GM21528 (cell line): Measurements from ENCODE around the gene SLC25A6.
"Not testable (repeated sequence)": the region's sequence is repeated elsewhere in the genome, so short reads cannot be mapped to it uniquely, and the experiment has no call there.

Experiments
- ATAC-seq: cut with Tn5 transposase; IDR thresholded peaks from one replicate; pipeline ENCODE4 v1.9.1; 2021; ENCODE audit warnings: mild to moderate bottlenecking, moderate library complexity; ENCODE audit not compliant: unreplicated experiment, low FRiP score

Gene SLC25A6

DNA sequence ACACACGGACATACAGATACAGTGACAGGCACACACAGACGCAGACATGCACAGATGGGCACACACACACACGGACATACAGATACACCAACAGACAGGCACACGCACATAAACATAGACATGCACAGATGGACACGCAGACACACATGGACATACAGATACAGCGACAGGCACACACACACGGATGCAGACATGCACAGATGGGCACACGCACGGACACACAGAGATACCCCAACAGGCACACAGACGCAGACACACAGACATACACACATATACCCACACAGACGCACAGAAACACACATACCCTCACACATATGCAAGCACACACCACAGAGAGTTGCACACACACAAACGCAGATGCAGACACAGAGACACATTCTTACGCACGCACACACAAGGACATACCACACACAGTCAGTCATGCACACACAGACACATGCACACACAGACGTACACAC is 24.4 kb upstream of the SLC25A6 start:
- no peak for ATAC-seq

DNA sequence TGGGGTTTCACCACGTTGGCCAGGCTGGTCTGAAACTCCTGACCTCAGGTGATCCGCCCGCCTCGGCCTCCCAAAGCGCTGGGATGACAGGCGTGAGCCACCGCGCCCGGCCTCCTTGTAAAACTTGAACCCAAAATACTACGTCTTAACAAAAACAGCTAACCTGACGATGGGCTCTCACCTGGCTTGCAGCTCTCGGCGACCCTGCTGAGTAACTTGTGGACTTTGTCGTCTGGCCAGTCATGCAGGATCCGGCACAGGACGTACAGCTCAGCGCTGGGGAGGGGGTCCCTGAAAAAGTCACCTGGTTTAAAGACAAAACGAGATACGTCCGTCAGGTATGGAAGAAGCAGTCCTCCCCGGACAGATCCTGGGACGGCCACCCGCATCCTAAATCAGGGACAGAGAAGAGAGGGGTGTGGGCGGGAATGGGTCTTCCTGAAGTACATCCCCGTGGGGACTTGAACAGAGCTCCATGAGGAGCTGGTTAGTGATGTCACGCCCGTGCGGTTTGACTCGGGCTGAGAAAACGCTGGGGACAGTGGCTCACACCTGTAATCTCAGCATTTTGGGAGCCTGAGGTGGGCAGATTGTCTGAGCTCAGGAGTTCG is 20.7 kb upstream of the SLC25A6 start:
- no peak for ATAC-seq

DNA sequence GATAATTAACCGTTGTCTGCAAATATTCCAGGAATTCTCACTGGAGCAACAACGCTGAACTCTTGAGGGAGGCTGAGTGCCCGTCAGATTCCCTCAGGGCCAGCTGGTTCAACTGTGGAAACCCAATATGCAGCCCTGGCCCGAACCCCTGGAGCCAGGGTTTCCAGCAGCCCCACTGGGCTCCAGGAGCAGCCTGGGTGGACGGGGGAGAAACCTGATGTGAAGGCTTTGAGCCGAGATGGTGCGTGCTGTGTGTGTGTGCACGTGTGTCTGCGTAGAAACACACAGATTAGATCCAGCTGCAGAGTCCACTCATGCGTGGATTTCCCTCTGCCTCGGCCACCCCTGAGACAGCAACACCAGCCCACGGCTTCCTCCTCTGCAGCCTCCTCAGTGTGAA is 19.4 kb upstream of the SLC25A6 start:
- ATAC-seq, result no peak

DNA sequence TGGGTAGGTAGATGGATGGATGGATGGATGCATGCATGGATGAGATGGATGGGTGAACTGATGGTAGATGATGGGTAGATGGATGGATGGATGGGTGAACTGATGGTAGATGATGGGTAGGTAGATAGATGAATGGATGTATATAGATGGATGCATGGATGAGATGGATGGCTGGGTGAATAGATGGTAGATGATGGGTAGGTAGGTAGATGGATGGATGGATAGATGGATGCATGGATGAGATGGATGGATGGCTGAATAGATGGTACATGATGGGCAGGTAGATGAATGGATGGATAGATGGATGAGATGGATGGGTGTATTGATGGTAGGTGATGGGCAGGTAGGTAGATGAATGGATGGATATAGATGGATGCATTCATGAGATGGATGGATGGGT is 15.1 kb upstream of the SLC25A6 start:
- ATAC-seq, result no peak

DNA sequence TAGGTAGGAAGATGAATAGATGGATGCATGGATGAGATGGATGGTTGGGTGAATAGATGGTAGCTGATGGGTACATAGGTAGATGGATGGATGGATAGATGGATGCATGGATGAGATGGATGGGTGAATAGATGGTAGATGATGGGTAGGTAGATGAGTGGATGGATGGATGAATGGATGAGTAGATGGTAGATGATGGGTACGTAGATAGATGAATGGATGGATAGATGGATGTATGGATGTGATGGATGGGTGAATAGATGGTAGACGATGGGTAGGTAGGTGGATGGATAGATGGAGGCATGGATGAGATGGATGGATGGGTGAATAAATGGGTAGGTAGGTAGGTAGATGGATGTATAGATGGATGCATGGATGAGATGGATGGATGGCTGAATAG is 13.9 kb upstream of the SLC25A6 start:
- not testable (repeated sequence) for ATAC-seq

DNA sequence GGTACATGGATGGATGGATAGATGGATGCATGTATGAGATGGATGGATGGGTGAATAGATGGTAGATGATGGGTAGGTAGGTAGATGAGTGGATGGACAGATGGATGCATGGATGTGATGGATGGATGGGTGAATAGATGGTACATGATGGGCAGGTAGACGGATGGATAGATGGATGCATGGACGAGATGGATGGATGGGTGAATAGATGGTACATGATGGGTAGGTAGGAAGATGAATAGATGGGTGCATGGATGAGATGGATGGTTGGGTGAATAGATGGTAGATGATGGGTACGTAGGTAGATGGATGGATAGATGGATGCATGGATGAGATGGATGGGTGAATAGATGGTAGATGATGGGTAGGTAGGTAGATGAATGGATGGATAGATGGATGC is 12.0 kb upstream of the SLC25A6 start:
- ATAC-seq, result not testable (repeated sequence)

DNA sequence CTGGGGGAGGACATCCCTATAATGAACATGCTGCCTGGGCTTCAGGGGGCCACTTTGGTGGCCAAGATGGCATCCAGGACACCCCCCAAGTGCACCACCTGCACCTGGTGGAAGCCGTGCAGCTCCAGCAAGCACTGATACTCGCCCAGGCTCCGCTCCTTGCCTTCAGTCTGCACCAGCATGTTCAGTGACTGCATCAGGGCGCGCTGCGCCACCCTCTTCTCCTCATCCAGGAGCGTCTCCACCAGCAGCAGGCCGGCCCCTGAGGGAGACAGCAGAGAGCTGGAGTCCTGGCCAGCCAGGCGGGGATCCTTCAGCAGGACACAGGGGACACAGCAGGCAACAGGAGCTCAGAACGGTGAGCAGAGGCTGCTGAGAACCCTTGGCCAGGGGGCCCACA is 11.3 kb upstream of the SLC25A6 start:
- no peak for ATAC-seq

DNA sequence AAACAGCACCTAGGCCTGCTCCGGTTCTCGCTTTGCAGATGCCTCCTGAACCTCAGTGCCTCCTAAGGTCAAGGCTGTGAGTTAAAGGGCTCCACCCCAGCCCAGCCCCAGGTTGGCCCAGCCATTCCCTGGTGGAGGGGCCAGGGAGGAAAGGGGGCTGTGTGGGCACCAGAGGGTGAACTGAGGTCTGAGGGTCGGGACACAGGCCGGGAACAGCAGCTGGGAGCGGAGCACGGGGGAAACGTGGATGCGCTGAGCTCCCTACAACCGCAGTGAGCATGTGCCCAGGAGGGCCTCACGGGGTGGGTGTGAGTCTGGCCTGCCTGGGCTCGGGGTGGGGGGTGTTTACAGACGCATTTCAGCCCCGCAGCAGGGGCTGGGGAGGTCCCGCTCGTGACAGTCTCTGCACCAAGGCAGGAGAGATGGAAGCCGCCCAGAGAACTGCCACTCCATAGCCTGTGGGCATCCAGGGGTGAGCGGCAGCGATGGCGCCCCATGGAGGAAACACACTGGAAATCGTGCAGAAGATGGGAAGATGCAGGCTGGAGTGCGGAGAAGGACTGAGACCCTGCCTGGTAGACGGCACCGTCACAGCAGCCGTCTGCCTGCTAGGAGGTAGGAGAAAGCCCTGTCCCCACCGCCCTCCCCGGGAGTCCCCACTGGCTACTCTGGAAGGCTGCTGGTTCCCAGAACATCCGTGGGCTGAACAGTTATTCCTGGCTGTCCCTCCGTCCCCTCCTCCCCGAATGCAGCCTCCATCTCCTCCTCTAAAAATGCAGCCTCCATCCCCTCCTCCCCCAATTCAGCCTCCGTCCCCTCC is 9.9 kb upstream of the SLC25A6 start:
- no peak for ATAC-seq

DNA sequence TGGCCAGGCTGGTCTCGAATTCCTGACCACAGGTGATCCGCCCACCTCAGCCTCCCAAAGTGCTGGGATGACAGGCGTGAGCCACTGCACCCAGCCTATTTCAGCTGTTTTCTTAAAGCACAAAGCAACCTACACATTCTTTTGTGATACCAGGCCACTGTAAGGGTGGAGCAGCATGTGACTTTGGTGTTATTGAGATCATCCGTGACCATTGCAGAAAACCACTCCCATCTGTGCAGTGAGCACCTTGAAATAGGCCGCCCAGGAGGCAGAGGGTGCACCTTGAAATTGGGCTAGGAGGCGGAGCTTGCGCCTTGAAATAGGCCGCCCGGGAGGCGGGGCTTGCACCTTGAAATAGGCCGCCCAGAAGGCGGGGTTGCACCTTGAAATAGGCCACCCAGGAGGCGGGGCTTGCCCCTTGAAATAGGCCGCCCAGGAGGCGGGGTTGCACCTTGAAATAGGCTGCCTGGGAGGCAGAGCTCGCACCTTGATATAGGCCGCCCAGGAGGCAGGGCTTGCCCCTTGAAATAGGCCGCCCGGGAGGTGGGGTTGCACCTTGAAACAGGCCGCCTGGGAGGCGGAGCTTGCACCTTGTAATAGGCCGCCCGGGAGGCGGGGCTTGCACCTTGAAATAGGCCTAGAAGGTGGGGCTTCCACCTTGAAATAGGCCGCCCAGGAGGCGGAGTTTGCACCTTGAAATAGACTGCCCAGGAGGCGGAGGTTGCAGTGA is 9.0 kb upstream of the SLC25A6 start:
- ATAC-seq, result no peak

DNA sequence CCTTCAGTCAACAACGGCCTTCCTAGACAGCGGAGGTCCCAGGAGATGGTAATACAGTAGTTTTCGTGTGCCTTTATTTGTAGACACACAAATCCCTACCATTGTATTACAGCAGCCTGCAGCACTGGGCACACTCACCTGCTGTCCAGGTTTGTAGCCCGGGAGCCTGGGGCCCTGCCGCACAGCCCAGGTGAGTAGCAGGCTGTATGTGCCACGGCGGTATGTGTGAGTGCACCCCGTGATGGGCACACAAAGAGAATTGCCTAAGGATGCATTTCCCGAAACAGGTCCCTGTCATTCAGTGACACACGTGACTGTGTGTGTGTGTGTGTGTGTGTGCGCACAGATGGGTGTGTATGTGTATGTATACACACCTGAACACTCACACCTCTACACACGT is 8.1 kb upstream of the SLC25A6 start:
- ATAC-seq, result no peak

DNA sequence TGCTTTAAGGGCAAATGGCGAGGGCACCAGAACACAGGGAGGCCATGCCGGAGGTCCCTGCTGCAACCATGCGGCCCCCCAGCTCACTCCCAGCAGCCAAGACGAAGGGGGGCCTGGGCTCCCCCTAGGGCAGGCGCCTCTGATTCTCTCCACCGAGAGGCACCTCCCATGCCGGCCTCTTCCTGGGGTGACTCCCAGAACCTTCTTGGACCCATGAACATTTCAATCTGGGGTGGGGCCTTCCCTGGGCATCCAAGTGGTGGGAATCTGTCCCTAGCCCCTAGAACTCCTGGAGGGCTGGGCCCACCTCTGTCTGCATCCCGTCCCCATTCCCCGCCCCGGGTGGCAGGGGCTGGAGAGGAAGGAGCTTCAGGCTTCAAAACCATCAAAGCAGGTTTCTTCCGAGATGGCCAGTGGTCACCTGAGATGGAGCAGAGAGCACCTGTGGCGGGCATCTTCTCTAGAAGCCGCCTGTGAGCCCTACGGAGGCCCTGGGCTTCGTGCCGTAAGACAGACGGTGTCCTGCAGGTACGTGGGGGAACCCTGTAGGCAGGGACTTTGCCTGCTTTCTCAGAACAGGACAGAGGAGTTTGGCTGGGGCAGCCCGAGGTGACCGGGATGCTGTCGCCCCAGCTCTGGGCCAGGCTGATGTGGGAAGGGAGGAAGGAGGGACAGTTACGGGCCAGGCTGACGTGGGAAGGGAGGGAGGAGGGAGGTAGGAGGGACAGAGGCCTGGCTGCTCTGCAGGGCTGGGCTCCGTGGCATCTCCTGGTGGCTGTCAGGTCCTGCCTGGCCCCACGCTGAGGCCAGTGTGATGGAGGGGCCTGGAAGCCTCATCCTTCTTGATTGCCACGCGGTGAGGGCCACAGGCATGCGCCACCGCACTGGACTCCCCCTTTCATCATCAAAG is 6.8 kb upstream of the SLC25A6 start:
- ATAC-seq, result no peak

DNA sequence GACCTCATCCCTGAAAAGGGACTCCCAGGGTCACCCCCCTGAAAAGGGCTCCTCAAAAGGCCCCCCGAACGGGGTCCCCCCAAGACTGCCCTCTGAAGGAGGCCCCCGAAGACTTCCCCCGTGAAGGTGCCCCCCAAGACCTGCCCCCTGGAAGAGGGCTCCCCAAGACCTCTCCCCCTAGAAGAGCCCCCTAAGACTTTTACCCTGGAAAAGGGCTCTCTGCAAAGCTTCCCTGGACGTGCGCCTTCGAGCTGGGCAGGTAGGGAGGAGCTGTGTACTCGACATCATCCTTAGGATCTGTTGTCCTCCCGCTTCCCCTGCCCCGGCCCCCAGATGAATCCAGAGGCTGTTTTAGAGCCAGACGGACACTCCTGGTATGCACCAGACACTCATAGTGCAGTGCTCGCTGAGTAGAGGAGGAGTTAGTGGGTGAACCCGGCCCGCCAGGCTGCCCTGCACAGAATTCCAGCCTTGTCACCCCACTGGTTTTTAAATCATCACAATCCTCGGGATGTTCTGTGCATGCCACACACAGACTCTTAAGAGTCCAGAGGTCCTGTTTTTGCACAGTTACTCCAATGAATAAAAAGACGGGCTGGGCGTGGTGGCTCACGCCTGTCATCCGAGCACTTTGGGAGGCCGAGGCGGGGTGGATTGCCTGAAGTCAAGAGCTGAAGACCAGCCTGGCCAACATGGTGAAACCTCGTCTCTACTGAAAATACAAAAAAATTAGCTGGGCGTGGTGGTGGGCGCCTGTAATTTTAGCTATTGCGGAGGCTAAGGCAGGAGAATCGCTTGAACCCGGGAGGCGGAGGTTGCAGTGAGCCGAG is 5.7 kb upstream of the SLC25A6 start:
- ATAC-seq, result no peak

DNA sequence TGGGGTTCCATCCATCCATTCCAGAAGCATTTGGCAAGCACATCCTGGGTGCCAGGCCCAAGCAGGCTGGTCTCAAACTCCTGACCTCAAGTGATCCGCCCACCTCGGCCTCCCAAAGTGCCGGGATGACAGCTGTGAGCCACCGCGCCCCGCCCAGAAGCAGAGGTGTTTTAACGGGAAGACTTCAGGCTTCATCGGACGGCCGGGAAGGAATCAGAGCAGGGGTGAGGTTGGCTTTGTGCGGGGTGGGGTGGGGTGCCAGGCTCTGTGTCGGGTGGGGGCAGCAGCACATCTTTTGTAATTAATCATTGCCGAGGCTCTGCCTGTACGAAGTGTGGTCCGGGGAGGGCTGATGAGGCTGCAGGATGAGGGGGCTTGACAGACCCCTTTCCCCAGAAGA is 5.1 kb upstream of the SLC25A6 start:
- no peak for ATAC-seq

DNA sequence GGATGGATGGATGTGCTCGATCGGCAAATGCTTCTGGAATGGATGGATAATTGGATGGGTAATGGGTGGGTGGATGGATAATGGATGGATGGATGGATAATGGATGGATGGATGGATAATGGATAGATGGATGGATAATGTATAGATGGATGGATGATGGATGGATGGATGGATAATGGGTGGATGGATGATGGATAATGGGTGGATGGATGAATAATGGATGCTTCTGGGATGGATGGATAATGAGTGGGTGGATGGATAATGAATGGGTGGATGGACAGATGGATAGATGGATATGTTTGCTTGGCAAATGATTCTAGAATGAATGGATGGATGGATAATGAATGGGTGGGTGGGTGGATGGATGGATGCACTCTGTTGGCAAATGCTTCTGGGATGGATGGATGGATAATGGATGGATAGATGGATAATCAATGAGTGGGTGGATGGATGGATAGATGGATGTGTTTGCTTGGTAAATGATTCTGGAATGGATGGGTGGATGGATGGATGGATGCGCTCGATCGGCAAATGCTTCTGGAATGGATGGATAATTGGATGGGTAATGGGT is 3.8 kb upstream of the SLC25A6 start:
- no peak for ATAC-seq

DNA sequence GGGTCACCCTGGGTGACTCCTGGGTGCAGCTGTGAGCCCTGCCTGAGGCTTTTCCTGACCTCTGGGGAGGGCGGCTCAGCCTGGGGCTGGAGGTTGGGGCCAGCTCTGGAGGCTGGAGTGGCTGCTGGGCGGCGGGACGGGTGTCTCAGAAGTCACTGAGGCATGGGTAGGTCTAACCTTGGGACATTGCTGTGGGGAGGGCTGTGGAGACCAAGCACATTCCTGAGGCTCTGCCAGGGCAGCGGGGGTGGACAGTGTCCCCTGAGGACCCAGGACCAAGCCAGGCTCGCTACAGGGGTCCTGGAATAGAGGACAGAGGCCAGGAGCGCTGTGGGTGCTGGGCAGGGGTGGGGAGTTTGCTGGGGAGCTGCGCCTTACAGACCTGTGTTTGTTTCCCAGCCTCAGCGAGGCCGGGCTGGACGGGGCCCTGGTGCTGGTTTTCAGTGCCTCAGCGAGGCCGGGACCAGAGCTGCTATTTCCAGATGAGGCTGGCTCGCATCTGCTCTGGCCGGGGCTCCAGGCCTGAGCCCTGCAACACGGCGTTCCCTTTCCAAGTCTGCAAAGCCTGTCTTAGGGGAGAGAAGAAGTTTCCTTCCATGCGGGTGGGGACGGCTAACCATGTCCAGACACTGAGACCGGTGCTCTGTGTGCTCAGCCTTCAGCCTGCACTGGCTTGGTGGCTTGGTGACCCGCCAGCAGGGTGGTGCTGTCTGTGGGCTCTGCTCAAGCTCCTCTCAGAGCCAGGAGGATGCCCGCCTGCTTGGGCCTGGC is 3.0 kb upstream of the SLC25A6 start:
- ATAC-seq, result no peak

DNA sequence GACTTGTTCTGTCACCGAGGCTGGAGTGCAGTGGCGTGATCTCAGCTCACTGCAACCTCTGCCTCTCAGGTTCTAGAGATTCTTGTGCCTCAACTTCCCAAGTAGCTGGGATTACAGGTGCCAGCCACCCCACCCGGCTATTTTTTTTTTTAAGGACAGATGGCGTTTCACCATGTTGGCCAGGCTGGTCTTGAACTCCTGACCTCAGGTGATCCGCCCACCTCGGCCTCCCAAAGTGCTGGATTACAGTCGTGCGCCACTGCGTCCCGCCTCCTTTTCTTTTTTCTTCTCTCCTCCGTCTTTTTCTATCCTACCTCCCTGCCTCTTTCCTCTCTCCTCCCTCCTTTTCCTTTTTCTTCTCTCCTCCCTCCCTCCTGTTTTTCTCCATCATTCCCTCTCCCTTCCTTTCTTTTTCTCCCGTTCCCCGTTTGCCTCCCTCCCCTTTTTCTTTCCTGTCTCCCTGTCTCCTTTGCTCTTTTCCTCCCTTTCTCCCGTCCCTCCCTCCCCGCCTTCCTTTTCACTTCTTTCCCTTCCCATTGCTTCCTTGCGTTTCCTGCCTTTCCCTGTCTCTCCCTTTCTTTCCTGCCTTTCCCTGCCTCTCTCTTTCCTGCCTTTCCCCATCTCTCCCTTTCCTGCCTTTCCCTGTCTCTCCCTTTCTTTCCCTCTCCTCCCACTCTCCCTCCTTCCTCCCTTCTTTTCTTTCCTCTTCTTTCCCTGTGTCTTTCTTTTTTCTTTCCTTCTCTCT is 2.1 kb upstream of the SLC25A6 start:
- ATAC-seq, result no peak

DNA sequence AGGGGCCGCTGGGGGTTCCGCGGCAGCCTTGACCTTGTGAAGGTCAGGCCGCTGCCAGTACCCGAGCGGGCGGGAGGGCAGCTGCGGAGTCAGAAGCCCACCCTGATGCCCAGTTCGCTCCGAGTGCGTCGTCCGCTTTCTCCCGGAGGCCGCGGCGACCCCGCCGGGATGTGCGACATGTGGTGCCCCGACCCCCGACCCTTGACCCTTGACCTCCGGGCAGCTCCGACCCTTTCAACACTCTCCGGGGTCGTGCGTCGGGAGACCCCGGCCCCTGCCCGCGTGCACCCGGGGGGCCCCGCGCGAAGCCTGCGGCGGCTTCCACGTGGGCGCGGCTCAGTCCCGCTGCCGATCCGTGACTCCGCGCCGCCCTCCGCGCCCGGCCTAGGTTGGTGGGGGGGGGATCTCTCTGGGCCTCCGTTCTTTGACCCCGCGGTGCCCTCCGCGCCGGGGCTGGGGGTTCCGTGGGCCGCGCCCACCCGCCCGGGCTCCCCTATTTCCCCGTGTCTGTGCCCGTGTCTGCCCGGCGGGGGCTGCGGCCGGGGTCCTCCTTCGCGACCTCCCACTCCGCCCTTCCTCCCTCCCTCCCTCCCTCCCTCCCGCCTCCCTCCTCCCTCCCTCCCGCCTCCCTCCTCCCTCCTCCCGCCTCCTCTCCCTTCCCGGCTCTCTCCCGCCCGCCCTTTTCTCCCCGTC is 609 bp upstream of the SLC25A6 start:
- peak; percentile 34 for ATAC-seq
